ENCODE results near the gene KIRREL3. TPM values are rescaled to one million over a fixed set of nuclear protein-coding genes. Genes with fewer than 3 reads are reported as not detected.
A peak's percentile ranks its signal among the peaks of the same experiment; 100 is the strongest.

The KIRREL3 gene
- polyA plus RNA-seq, 1 experiment, result 2.3 TPM

- DNase-seq (ENCODE audit: low read depth, low spot score), result no peak
- no peak for TF ChIP-seq CTCF (IDR thresholded peaks at IDR 0.05; ENCODE audit: low read depth, low read length)
- Histone ChIP-seq H3K27ac (ENCODE audit: low read depth, low read length) (no peak overlapping the region), H3K27me3 (ENCODE audit: control insufficient read depth, insufficient read depth, low read length) (no peaks in the 10 kb centered on the region), H3K4me3 (ENCODE audit: low read depth, low read length) (no peak overlapping the region), H3K9me3 (ENCODE audit: control insufficient read depth, insufficient read depth, low read length) (no peaks in the 10 kb centered on the region)
- CTCF ChIA-PET, result no interaction called here
- POLR2A ChIA-PET, result no interaction called here
These were observed 387.9 kb downstream of the KIRREL3 start for GRCh38 chr11:126612671-126613070.

- CTCF ChIA-PET, result no interaction called here
- Histone ChIP-seq H3K9me3 (ENCODE audit: control insufficient read depth, insufficient read depth, low read length) (no peaks in the 10 kb centered on the region), H3K27ac (ENCODE audit: low read depth, low read length) (no peak overlapping the region), H3K27me3 (ENCODE audit: control insufficient read depth, insufficient read depth, low read length) (no peaks in the 10 kb centered on the region), H3K4me3 (ENCODE audit: low read depth, low read length) (no peak overlapping the region)
- POLR2A ChIA-PET, result no interaction called here
- no peak for DNase-seq (ENCODE audit: low read depth, low spot score)
- TF ChIP-seq CTCF (IDR thresholded peaks at IDR 0.05; ENCODE audit: low read depth, low read length), result no peak
These were observed 389.1 kb downstream of the KIRREL3 start for GRCh38 chr11:126611438-126611837.

GRCh38 chr11:126608658-126609057, 391.9 kb downstream of the KIRREL3 start:
- ChIA-PET POLR2A (no interaction called here), CTCF (interaction anchor here (0.6 to 5.2 kb wide), 13 partner anchors 10 to 465 kb away, joined by 3 to 88 read pairs (median 9); no protein-coding TSS in a partner anchor)
- H3K27me3 ChIP-seq (ENCODE audit: control insufficient read depth, insufficient read depth, low read length), result no peaks in the 10 kb centered on the region
- DNase-seq (ENCODE audit: low read depth, low spot score), result no peak
- no peaks in the 10 kb centered on the region for H3K9me3 ChIP-seq (ENCODE audit: control insufficient read depth, insufficient read depth, low read length)
- H3K4me3 ChIP-seq (ENCODE audit: low read depth, low read length), result no peak overlapping the region
- TF ChIP-seq CTCF (IDR thresholded peaks at IDR 0.05; ENCODE audit: low read depth, low read length), result no peak
- no peak overlapping the region for H3K27ac ChIP-seq (ENCODE audit: low read depth, low read length)

- H3K27ac ChIP-seq (ENCODE audit: low read depth, low read length), result no peak overlapping the region
- CTCF ChIA-PET, result interaction anchor here (0.6 to 5.2 kb wide), 37 partner anchors 9 to 743 kb away, joined by 3 to 88 read pairs (median 5); partner anchors contain the start of gene KIRREL3
- DNase-seq (ENCODE audit: low read depth, low spot score), result no peak
- POLR2A ChIA-PET, result interaction anchor here (0.5 kb wide), 1 partner anchor 356 kb away, joined by 4 read pairs; no protein-coding TSS in a partner anchor
- no peaks in the 10 kb centered on the region for H3K27me3 ChIP-seq (ENCODE audit: control insufficient read depth, insufficient read depth, low read length)
- H3K9me3 ChIP-seq (ENCODE audit: control insufficient read depth, insufficient read depth, low read length), result no peaks in the 10 kb centered on the region; the same call in 1 of the 2 replicates
- no peak for TF ChIP-seq CTCF (IDR thresholded peaks at IDR 0.05; ENCODE audit: low read depth, low read length)
- no peak overlapping the region for H3K4me3 ChIP-seq (ENCODE audit: low read depth, low read length)
These were observed 392.6 kb downstream of the KIRREL3 start for GRCh38 chr11:126607776-126608541.

- POLR2A ChIA-PET, result interaction anchor here (0.5 kb wide), 1 partner anchor 357 kb away, joined by 4 read pairs; no protein-coding TSS in a partner anchor
- peak; percentile 42 for DNase-seq (ENCODE audit: low read depth, low spot score)
These were observed 393.2 kb downstream of the KIRREL3 start for GRCh38 chr11:126607374-126607773.

More at GRCh38 chr11:126607374-126607773, 393.2 kb downstream of the KIRREL3 start:
- CTCF ChIA-PET, result interaction anchor here (0.5 to 5.2 kb wide), 46 partner anchors 9 to 744 kb away, joined by 3 to 88 read pairs (median 4); partner anchors contain the start of gene KIRREL3
- Histone ChIP-seq H3K9me3 (ENCODE audit: control insufficient read depth, insufficient read depth, low read length) (no peaks in the 10 kb centered on the region; the same call in 1 of the 2 replicates), H3K4me3 (ENCODE audit: low read depth, low read length) (no peak overlapping the region), H3K27ac (ENCODE audit: low read depth, low read length) (no peak overlapping the region), H3K27me3 (ENCODE audit: control insufficient read depth, insufficient read depth, low read length) (no peaks in the 10 kb centered on the region)
- TF ChIP-seq CTCF (IDR thresholded peaks at IDR 0.05; ENCODE audit: low read depth, low read length), result peak; percentile 96
